Measurements from ENCODE around the gene MGLL. TPM values are rescaled to one million over a fixed set of nuclear protein-coding genes. Genes with fewer than 3 reads are reported as not detected.

The MGLL gene
- total RNA-seq, 2 donors from 2014 or later, result 123 to 200 TPM

GRCh38 chr3:127652246-127652995, 169.9 kb downstream of the MGLL start:
- intact Hi-C loops (cut with DNase I), result loop anchor here (5.0 kb wide), 2 partner anchors 180 to 320 kb away; no protein-coding TSS in a partner anchor
- Histone ChIP-seq H3K36me3 (no peaks in the 10 kb centered on the region), H3K4me3 (no peak overlapping the region), H3K9ac (ENCODE audit: low read depth in 2 of 2, low read length in 2 of 2) (no peak overlapping the region), H3K27me3 (no peaks in the 10 kb centered on the region), H3K27ac (no peak overlapping the region), H3K9me3 (no peaks in the 10 kb centered on the region), H3K4me1 (no peaks in the 10 kb centered on the region)
- no peak for DNase-seq
- TF ChIP-seq, protein P1, sequence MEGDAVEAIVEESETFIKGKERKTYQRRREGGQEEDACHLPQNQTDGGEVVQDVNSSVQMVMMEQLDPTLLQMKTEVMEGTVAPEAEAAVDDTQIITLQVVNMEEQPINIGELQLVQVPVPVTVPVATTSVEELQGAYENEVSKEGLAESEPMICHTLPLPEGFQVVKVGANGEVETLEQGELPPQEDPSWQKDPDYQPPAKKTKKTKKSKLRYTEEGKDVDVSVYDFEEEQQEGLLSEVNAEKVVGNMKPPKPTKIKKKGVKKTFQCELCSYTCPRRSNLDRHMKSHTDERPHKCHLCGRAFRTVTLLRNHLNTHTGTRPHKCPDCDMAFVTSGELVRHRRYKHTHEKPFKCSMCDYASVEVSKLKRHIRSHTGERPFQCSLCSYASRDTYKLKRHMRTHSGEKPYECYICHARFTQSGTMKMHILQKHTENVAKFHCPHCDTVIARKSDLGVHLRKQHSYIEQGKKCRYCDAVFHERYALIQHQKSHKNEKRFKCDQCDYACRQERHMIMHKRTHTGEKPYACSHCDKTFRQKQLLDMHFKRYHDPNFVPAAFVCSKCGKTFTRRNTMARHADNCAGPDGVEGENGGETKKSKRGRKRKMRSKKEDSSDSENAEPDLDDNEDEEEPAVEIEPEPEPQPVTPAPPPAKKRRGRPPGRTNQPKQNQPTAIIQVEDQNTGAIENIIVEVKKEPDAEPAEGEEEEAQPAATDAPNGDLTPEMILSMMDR (IDR thresholded peaks at IDR 0.05), result peak; percentile 88

DNA sequence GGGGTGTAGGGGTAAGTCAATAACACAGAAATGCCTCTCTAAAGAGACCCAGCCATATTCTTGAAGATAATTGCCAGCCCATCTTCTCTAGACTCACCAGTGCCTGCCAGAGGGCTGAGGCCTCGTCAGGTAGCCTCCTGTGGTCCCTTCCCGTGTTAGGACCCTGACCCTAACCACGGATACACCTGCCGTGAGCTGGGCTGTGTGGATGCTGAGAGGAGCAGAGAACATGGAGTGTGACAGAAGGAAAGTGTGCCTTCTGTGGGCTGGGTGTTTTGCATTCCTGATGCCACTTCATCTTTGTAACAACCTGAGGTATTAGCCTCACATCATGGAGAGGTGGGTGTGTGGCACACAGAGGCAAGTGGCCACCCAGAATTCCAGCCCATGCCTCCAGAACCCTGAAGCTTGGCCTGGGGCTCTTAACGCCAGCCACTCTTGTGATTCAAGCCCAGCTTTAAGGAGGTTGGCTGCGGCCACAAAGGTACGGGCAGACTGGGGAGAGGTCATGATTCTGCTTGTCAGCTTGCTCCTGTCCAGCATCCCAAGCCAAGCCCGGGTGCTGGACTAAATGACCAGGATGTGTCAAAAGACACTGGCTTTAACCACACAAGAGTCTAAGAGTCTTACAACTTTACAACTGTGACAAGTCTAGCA, 170.7 kb downstream of the MGLL start:
- H3K9me3 ChIP-seq, result no peaks in the 10 kb centered on the region
- intact Hi-C loops (cut with DNase I), result loop anchor here (5.0 kb wide), 2 partner anchors 181 to 321 kb away; no protein-coding TSS in a partner anchor
- DNase-seq, result no peak
- no peak overlapping the region for H3K27ac ChIP-seq
- no peaks in the 10 kb centered on the region for H3K27me3 ChIP-seq
- H3K36me3 ChIP-seq, result no peaks in the 10 kb centered on the region
- TF ChIP-seq, protein P1 (IDR thresholded peaks at IDR 0.05), result no peak
- H3K4me3 ChIP-seq, result no peak overlapping the region
- H3K4me1 ChIP-seq, result no peaks in the 10 kb centered on the region
- no peak overlapping the region for H3K9ac ChIP-seq (ENCODE audit: low read depth in 2 of 2, low read length in 2 of 2)

GRCh38 chr3:127650236-127650635, 172.1 kb downstream of the MGLL start:
- H3K27me3 ChIP-seq, result no peaks in the 10 kb centered on the region
- no peak overlapping the region for H3K4me3 ChIP-seq
- intact Hi-C loops (cut with DNase I), result loop anchor here (5.0 kb wide), 2 partner anchors 182 to 322 kb away; no protein-coding TSS in a partner anchor
- H3K9ac ChIP-seq (ENCODE audit: low read depth in 2 of 2, low read length in 2 of 2), result no peak overlapping the region
- TF ChIP-seq, protein P1 (IDR thresholded peaks at IDR 0.05), result no peak
- no peaks in the 10 kb centered on the region for H3K4me1 ChIP-seq
- no peaks in the 10 kb centered on the region for H3K36me3 ChIP-seq
- H3K9me3 ChIP-seq, result no peaks in the 10 kb centered on the region
- no peak overlapping the region for H3K27ac ChIP-seq
- DNase-seq, result no peak

- Histone ChIP-seq H3K36me3 (no peaks in the 10 kb centered on the region), H3K4me3 (no peak overlapping the region), H3K27me3 (no peaks in the 10 kb centered on the region), H3K4me1 (no peaks in the 10 kb centered on the region), H3K9me3 (no peaks in the 10 kb centered on the region), H3K27ac (no peak overlapping the region), H3K9ac (ENCODE audit: low read depth in 2 of 2, low read length in 2 of 2) (no peak overlapping the region)
- TF ChIP-seq, protein P1 (IDR thresholded peaks at IDR 0.05), result no peak
- intact Hi-C loops (cut with DNase I), result no loop called here
- no peak for DNase-seq
Observed at GRCh38 chr3:127647845-127648204, 174.5 kb downstream of the MGLL start.

GRCh38 chr3:127647166-127647844, 175.0 kb downstream of the MGLL start:
- TF ChIP-seq, protein P1 (IDR thresholded peaks at IDR 0.05), result no peak
- Histone ChIP-seq H3K9ac (ENCODE audit: low read depth in 2 of 2, low read length in 2 of 2) (no peak overlapping the region), H3K27me3 (no peaks in the 10 kb centered on the region), H3K4me1 (no peaks in the 10 kb centered on the region), H3K4me3 (no peak overlapping the region), H3K9me3 (no peaks in the 10 kb centered on the region), H3K27ac (no peak overlapping the region), H3K36me3 (no peaks in the 10 kb centered on the region)
- intact Hi-C loops (cut with DNase I), result no loop called here
- DNase-seq, result no peak
